HUDEP-2 (cell line): ENCODE measurements around the gene THAP3.
"Not testable (repeated sequence)": the region's sequence is repeated elsewhere in the genome, so short reads cannot be mapped to it uniquely, and the experiment has no call there.

ENCODE experiments used
- DNase-seq, 76 experiments: peaks; one replicate each; lab custom pipeline; 2025; ENCODE audit not compliant: unreplicated experiment in 76 of 76; lab: John Stamatoyannopoulos, UW

THAP3 gene

GRCh38 chr1:6590046-6590445 is 34.6 kb upstream of the THAP3 start:
- no peak for DNase-seq

DNA sequence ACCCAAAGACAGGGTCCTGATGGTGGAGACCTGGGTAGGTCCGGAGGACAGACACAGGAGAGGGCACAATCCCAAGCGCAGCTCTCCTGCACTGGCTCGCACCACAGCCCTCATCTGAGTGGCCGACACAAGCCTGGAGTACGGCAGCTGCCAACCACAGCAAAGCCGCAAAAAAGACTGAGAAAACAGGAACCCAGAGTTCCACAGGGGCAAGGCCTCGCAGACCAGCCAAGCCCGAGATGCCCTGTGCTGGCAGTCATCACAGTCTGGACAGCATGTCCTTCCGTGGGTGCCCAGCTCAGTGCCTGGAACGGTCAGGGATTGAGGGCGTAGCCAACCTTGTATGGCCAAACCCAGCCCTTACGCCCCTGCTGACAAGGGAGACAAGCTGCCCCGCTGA is 33.4 kb upstream of the THAP3 start:
- DNase-seq = no peak

GRCh38 chr1:6591644-6592043 is 33.0 kb upstream of the THAP3 start:
- DNase-seq = no peak

DNA sequence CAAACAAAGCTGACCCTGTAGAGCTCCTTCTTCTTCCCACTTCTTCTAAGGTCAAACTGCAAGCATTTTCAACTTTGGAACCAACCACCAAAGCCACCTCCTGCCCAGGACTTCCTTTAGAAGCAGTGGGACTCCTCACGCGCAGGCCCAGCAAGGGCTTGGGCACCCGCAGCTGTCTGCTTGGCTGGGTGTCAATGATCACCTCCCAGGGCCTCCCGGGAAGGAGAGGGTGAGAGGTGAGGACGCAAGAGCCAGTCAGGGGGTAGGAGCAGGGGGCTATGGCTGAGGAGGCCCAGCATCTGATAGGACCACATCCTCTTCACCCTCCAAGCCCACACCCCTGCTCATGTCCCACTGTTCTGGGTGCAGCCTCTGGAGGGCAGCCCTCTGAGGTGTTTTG is 32.2 kb upstream of the THAP3 start:
- DNase-seq = no peak

DNA sequence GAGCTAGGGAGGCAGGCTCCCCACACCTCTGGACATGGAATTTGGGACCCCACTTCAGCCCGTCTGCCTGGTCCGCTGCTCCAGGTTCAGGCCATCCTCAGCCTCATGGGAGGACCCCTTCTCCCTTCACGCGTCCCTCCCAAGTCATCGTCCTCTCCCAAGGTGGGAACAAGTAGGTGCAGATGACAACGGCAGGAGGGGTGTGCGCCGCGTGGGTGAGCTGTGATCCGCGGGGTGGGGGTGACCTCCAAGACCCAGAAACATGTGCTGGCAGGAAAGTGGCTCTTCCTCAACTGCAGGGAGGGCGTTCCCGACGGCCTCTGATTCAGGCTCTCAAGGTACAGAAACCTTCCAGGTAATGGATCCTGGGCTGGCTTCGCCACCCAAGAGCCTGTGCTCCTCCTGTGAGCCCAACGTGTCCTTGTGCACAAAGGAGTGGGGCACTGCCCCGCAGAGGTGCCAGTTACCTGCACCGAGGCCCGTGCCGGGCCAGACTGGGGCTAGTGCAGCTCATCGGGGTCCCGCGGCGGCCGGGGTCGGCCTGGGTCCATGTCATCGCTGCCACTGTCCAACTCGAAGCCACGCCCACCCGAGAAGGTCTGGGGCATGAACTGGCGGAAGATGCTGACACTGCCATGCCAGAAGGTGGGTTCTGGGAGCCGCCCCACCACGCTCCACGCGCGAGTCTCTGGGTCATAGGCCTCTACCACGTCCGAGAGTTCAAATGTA is 31.6 kb upstream of the THAP3 start:
- DNase-seq = no peak

DNA sequence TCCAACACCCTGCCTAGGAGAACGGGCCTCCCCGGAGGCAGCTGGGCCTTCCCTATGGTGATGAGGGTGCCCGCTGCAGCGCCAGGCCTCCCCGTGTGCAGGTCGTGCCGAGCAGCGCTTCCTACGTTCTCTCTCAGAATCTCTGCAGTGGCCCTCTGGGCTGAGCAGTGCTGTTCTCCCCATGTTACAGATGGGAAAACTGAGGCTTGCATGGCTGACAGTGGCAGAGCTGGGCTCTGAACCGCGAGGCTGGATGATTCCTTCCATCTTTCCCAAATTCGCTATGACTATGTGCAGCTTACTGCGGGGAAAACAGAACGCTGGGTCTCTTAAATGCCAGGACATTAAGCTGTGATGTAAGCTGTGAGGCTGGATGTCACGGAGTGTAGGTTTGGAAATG is 30.9 kb upstream of the THAP3 start:
- no peak for DNase-seq

- no peak for DNase-seq
These were observed 29.5 kb upstream of the THAP3 start for GRCh38 chr1:6594977-6595740.

- no peak for DNase-seq
These were observed 28.3 kb upstream of the THAP3 start for GRCh38 chr1:6596351-6596750.

DNA sequence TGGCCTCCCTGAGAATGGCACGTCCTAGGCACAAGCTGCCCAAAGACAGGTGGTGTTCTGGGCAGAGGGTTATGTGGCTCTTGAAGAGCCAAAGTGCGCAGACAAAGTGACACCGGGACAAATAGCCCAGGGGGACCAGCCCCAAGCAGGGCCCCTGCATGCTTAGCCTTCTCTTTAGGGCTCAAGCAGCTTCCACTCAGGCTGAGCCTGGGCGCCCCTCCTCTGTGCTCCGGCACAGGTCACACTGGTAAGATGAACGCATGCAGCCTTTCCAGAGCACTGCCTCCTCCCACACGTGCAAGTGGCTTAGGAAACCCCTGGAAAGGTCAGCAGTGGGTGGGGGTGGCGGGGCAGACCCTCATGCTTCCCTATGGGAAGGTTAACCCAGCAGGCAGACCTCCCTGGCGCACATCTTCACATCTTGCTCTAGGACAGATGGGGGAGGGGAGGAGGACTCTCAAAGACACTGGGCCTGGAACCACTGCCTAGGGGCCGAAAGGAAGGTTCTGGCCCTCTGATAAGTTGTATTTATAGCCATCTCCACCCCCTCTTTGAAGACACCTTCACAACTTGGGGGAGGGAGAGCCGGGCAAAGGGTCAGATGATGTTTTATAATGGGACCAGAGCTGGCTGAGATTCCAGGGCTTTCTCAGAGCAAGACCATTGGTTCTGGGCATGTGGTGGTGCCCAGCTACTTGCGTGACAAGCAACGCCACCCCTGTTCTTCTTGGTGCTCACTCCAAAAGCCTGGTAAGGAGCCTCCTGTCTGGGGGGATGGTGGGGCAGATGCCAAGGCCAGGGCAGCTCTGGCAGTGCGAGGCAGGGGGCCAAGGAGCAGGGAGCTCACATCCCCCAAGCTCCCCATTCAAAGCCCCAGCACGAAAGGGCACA is 27.5 kb upstream of the THAP3 start:
- no peak for DNase-seq

DNA sequence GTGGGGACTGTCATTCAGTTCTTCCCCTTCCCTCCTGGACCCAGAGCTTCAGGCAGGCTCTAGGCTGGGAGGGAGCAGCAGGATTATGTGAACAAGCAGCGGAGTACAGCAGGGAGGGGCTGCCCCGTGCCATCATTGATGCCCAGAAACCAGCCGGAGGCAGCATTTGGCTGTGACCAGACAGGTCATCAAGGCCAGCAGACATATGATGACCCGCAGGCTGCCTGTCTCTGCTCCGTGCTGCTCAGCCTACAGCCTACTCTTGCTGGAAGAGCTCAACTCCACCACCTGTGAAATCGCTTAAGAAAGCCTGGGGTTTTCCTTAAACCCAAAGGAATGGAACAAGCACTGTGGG is 26.9 kb upstream of the THAP3 start:
- no peak for DNase-seq

GRCh38 chr1:6599141-6599975 is 25.3 kb upstream of the THAP3 start:
- DNase-seq = no peak

DNA sequence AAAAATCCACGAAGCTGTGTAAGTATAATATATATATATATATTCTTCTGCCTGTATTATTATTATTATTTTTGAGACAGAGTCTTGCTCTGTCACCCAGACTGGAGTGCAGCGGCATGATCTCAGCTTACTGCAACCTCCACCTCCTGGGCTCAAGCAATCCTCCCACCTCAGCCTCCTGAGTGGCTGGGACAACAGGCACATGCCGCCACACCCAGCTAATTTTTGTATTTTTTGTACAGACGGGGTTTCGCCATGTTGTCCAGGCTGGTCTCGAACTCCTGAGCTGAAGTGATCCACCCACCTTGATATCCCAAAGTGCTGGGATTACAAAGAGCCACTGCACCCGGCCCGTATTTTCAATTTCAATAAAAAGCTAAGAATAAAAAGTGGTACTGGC is 24.7 kb upstream of the THAP3 start:
- not testable (repeated sequence) for DNase-seq

GRCh38 chr1:6600410-6601048 is 24.1 kb upstream of the THAP3 start:
- peak in 2 of 76 experiments; percentile 37 to 56 for DNase-seq

DNA sequence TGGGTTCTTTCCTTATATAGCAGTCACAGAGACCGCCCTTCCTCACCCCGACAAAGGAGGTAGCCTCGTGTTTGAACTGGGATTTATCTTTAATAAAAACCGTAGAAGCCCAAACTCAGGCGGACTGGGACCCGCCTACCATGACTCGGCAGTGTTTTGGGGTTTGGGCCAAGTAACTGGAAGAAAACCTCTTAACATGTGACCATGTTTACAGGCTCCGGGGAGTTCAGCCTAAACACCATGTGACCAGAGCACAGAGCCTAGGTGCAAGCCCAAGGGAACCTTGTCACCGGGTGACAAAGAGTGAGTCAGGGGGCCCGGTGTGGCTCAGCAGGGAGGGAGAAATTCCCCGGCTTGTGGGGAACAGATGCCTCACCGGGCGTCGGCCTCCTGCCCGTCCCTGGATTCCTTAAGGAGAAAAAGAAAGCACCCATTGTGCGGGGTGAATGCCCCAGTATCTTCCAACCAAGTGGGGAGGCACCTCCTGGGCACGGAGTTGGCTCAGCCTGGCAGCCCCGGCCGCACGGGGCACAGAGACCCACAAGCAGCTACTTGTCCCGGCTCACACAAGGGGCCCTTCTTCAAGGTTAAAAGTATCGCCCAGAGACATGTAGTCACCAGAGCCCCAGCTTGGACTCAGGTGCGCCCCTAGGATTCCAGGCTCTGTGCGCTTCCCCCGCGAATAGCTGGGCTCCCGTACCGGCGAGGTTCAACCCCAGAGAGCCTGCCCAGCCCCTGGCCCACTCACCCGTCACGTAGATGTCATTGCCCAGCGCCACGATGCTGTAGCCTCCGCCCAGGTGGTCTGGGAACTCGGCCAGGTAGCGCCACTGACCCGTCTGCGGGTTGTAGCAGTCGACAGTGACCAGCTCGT is 23.4 kb upstream of the THAP3 start:
- peak in 75 of 76 experiments; percentile 43 to 96 (median 88) for DNase-seq

DNA sequence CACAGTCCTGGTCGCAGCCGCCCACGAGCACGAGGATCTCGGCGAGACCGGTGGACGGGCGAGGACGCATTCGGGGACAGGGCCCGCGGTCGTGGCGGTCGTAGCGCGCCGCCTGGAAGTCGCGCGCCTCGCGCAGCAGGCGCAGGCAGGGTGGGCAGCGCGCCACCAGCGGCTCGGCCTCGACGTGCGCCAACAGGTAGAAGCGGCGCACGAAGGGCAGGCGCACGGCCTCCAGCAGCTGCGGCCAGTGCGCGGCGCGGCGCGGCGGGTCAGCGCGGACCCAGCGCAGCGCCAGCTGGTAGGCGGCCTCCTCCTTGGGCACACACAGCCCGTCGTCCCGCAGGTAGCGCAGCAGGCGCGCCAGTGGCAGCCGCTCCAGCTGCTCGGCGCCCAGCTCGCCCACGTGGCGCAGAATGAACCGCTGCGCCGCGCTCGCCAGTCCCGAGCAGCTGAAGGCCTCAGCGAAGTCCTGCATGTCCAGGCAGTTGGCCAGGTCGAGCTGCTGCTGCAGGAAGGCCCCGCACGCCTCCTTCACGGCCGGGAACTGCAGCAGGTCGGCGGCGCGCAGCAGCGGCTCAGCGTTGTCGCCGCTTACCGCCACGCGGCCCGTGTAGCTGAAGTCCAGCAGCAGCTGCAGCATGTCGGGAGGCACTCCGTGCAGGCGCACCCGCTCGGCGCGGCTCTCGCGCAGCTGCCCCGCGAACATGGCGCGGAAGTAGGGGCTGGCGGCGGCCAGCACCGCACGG is 22.6 kb upstream of the THAP3 start:
- DNase-seq = peak in 21 of 76 experiments; percentile 7 to 70 (median 44)

DNA sequence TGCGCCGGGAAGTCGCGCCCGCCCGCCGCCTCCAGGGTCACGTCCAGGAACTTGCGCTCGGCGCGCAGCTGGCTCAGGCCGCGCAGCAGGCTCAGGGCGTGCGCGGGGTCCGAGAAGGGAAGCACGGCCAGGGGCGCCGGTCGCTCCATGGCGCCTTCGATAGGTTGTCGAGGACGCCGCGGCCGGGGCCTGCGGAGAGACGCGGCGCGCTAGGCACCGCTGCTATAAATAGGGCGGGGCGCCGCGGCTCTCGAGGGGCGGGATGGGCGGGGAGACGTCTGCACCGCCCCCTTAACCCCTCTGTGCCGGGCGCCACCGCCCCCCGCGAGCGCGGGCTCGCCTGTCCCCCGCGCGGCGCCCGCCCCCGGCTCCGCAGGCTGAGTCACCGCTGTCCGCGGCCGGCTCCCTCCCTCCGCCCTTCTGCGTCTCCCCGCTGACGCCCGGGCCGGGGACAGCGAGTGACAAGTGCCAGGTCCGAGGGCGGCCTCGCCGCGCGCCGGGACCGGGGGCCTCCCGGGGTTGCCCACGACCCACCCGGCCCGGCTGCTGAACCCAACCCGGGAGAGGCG is 21.9 kb upstream of the THAP3 start, which contains the start of gene KLHL21:
Gene KLHL21 (minus strand): TSS at position 201 of the 569 bp plus-strand sequence. CDS start 52 bp downstream, at position 149.
- peak in 74 of 76 experiments; percentile 35 to 92 (median 82) for DNase-seq

GRCh38 chr1:6603238-6603914 is 21.3 kb upstream of the THAP3 start:
- DNase-seq = peak in 33 of 76 experiments; percentile 12 to 78 (median 52)
